Heart right ventricle (tissue), 16 donors: ENCODE measurements around the gene DPEP1. TPM values are rescaled to one million over a fixed set of nuclear protein-coding genes. Genes with fewer than 3 reads are reported as not detected.

Experiments
- ATAC-seq, 8 donors: fragments of 200-7000 bp; cut with Tn5 transposase; one replicate each; pipeline ENCODE4 v1.9.1; 2020; ENCODE audit warnings: mild to moderate bottlenecking in 8 of 8, moderate library complexity in 8 of 8, moderate number of reproducible peaks in 1 of 8
- DNase-seq, 2 donors: peaks; one replicate each; pipeline ENCODE4 v3.0.0-alpha.2; 2020
- H3K27ac ChIP-seq, 10 donors: fragments of 200-600 bp; sonication (generic) in 2 of 10; one replicate each; pipeline versions ENCODE4 v1.5.0 to v1.8.0; 2020 to 2022; ENCODE audit warnings: mild to moderate bottlenecking in 3 of 10
- H3K27me3 ChIP-seq, 7 donors: fragments of 200-600 bp; one replicate each; pipeline ENCODE4 v1.8.0; 2021 to 2022; ENCODE audit warnings: mild to moderate bottlenecking in 2 of 7
- H3K36me3 ChIP-seq, 9 donors: fragments of 200-600 bp; sonication (generic) in 1 of 9; one replicate each; pipeline versions ENCODE4 v1.5.0 to v1.8.0; 2020 to 2022; ENCODE audit warnings: mild to moderate bottlenecking in 2 of 9
- H3K4me1 ChIP-seq, 9 donors: fragments of 200-600 bp; sonication (generic) in 1 of 9; one replicate each; pipeline versions ENCODE4 v1.5.0 to v1.8.0; 2020 to 2022; ENCODE audit warnings: mild to moderate bottlenecking in 4 of 9
- H3K4me3 ChIP-seq, 10 donors: fragments of 200-600 bp; sonication (generic) in 2 of 10; one replicate each; pipeline versions ENCODE4 v1.5.0 to v1.8.0; 2020 to 2022; ENCODE audit warnings: mild to moderate bottlenecking in 7 of 10, moderate library complexity in 2 of 10
- H3K9me3 ChIP-seq, 11 donors: fragments of 200-600 bp in 10 of 11; sonication (generic) in 2 of 11; one replicate each; pipeline versions ENCODE4 v1.5.0 to v1.8.0; 2013 to 2022; ENCODE audit warnings: mild to moderate bottlenecking in 2 of 11, control low read depth in 1 of 11, moderate library complexity in 1 of 11
- CTCF ChIP-seq, 9 donors: fragments of 200-600 bp; sonication (generic) in 2 of 9; IDR thresholded peaks; one replicate each; pipeline versions ENCODE4 v1.5.0 to v1.8.0; 2021 to 2022; ENCODE audit warnings: antibody characterized with exemption in 9 of 9, mild to moderate bottlenecking in 5 of 9, moderate library complexity in 1 of 9
- WGBS, 2 donors: extraction: QIAGEN DNeasy Blood & Tissue Kit; methylation state at CpG; one replicate each; pipeline ENCODE4 v1.1.7; 2013; ENCODE audit warnings: inconsistent platforms in 1 of 2; 5-methylcytosine and 5-hydroxymethylcytosine counted together
- intact Hi-C, 10 donors: fragments of 100-400 bp; cut with DNase I; formaldehyde crosslinking; loops; one replicate each; pipeline versions ENCODE4 v1.11.1 to v1.14.2; 2022
- polyA plus RNA-seq, 2 donors: library from polyadenylated mRNA; stranded (reverse); fragments of 200-250 nt; gene quantifications; one replicate each; pipeline ENCODE4 v1.2.3, GENCODE V29; 2013
- total RNA-seq, 10 donors: library from RNA; stranded (reverse); fragmentation: NEBNext Ultra II Directional in 3 of 10; extraction: Animal tissue kit (Norgen Biotek cat#: 25700) in 3 of 10; gene quantifications; one replicate each; pipeline versions ENCODE4 v1.2.1 to v1.2.4, GENCODE V29; 2021 to 2023
- donor health status: Arrhythmogenic right ventricular cardiomyopathy.
- donor health status: ischemic (EF 13 %, LVEDD 7.1; RV severe dilation, severe dysfunction).
- donor health status: healthy with polysubstance abuse.
- donor health status: DM: no; HTN: yes; CAD: no.
- donor health status: DM: no; HTN: no; CAD: no.
- donor health status: ischemic (EF 25% LVEDD 6.9; RV normal size, moderate dysfunction).
- donor health status: ischemic (EF 25% LVEDD 5.7; RV mildly dilated, moderate dysfunction).
- donor health status: healthy.
- donor health status: DM: yes; HTN: yes; CAD: no.
- donor health status: Ischemic cardiomyopathy.
- donor health status: ischemic (EF 35%, LVEDD 5.7; RV mildly dilated, moderate dysfunction).
- donor health status: nonischemic (EF 11% LVEDD 7.7; RV severe dilation, severe dysfunction).
- donor health status: DM: yes; HTN: yes; CAD: no.
- donor health status: PGD.
- donor health status: ischemic (EF 29% LVEDD 5.4; RV normal size, mild dysfunction).
- donor health status: nonischemic (EF 23%, LVEDD 6.1; RV moderate dilation, normal function).

Gene DPEP1
- total and polyA plus RNA-seq, 12 donors, result 0.09 TPM; not detected in 11

- 4 to 5% methylated on average over 22 of the region's 22 CpGs for WGBS, 2 donors
- H3K27ac ChIP-seq, result no peak overlapping the region
- no peak overlapping the region for H3K4me3 ChIP-seq
- peaks cover 0 to 28% (median 12%) of the 10 kb centered on the region in 7 donors for H3K27me3 ChIP-seq
- ATAC-seq (peak in 7 of 8 donors; percentile 57 to 88 (median 75)), DNase-seq (peak in 1 of 2 donors; percentile 29)
- intact Hi-C loops, result no loop called here
- TF ChIP-seq CTCF (IDR thresholded peaks at IDR 0.05), result no peak
- peaks cover 0 to 14% (median 7%) of the 10 kb centered on the region in 9 donors for H3K4me1 ChIP-seq
- H3K36me3 ChIP-seq, result no peaks in the 10 kb centered on the region
- no peaks in the 10 kb centered on the region for H3K9me3 ChIP-seq
Measured at GRCh38 chr16:89602273-89602951, 11.0 kb upstream of the DPEP1 start.

- no peak for TF ChIP-seq CTCF (IDR thresholded peaks at IDR 0.05)
- 59 to 69% methylated on average over 5 of the region's 5 CpGs for WGBS, 2 donors
- Histone ChIP-seq H3K36me3 (no peaks in the 10 kb centered on the region), H3K27ac (no peak overlapping the region), H3K9me3 (no peaks in the 10 kb centered on the region), H3K27me3 (peaks cover 0 to 28% (median 13%) of the 10 kb centered on the region in 7 donors), H3K4me1 (peaks cover 0 to 14% (median 7%) of the 10 kb centered on the region in 9 donors), H3K4me3 (no peak overlapping the region)
- intact Hi-C loops, result no loop called here
- no peak for DNase-seq
- ATAC-seq, result no peak
Measured at GRCh38 chr16:89602952-89603590, 10.4 kb upstream of the DPEP1 start.

- DNase-seq (no peak), ATAC-seq (no peak)
- Histone ChIP-seq H3K27ac (no peak overlapping the region), H3K9me3 (no peaks in the 10 kb centered on the region), H3K36me3 (no peaks in the 10 kb centered on the region), H3K4me3 (no peak overlapping the region), H3K27me3 (peaks cover 0 to 28% (median 18%) of the 10 kb centered on the region in 7 donors), H3K4me1 (peaks cover 0 to 14% (median 7%) of the 10 kb centered on the region in 9 donors)
- TF ChIP-seq CTCF (IDR thresholded peaks at IDR 0.05), result no peak
- 86 to 88% methylated on average over 16 of the region's 16 CpGs for WGBS, 2 donors
- intact Hi-C loops, result no loop called here
Measured at GRCh38 chr16:89604764-89605163, 8.7 kb upstream of the DPEP1 start.

DNA sequence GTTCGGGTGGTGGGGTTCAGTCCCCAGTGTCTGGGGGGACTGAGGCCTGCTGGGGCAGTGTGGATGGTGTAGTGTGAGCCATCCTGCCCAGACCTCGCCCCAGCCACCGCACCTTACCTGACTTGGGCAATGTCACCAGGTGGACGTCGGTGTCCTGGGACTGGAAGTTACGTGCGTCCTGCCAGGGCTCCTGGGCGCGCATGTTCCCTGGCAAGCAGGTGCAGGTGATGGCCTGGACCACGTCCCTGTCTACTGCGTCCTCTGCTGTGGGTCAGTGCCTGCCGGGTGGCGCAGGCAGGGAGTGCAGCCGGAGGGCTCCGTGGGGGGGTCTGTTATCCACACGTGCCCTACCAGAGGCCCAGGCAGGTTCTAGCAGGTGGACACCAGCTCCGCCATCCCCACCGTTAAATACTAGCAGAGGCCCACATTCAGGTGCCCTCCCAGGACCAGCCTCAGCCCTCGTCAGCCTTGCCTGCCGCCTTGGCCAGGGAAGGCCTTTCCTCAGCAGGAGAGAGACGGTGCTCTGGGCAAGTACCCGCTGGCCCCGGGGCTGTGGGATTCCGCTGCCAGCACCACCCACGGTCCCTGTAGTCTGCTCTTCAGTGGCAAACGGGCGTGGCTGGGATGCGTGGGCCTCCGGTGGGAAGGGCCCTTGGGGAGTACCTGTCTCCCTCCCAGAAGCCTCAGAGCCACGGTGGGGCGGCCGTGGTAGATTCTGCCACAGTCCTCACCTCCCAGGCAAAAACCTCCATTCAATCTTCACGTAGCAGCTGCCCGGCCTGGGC, 8.1 kb upstream of the DPEP1 start:
- Histone ChIP-seq H3K36me3 (no peaks in the 10 kb centered on the region), H3K27me3 (peaks cover 0 to 28% (median 18%) of the 10 kb centered on the region in 7 donors), H3K27ac (no peak overlapping the region), H3K9me3 (no peaks in the 10 kb centered on the region), H3K4me3 (no peak overlapping the region), H3K4me1 (peaks cover 0 to 14% (median 7%) of the 10 kb centered on the region in 9 donors)
- ATAC-seq, result peak in 2 of 8 donors; percentile 6 to 10
- TF ChIP-seq CTCF (IDR thresholded peaks at IDR 0.05), result no peak
- intact Hi-C loops, result no loop called here
- 89 to 91% methylated on average over 34 of the region's 34 CpGs for WGBS, 2 donors
- DNase-seq, result no peak
